ENCODE measurements around the gene PKP1. TPM values are rescaled to one million over a fixed set of nuclear protein-coding genes. Genes with fewer than 3 reads are reported as not detected.

PKP1 gene
- total and polyA plus RNA-seq, 2 experiments from 2014 or later: 0.19 to 0.83 TPM

DNA sequence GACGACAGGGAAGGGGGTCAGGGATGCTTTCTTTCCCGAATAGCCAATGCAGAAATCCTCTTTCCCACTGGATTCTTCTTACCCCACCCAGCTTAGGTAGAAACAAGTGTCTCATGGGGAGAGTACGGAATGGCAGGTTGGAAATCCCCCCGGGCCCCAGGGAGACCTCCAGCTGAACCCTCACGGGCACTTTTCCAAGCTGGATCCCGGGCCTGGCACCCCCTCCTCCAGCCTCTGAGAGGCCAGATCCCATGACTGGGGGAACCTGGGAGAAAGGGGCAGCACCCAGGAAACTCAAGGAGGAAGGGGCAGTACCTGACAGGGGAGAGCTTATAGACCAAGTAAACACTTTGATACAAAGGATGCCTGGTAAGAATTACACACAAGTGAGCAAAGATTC, 1.3 kb downstream of the PKP1 start (continued):
- TF ChIP-seq, protein P1, sequence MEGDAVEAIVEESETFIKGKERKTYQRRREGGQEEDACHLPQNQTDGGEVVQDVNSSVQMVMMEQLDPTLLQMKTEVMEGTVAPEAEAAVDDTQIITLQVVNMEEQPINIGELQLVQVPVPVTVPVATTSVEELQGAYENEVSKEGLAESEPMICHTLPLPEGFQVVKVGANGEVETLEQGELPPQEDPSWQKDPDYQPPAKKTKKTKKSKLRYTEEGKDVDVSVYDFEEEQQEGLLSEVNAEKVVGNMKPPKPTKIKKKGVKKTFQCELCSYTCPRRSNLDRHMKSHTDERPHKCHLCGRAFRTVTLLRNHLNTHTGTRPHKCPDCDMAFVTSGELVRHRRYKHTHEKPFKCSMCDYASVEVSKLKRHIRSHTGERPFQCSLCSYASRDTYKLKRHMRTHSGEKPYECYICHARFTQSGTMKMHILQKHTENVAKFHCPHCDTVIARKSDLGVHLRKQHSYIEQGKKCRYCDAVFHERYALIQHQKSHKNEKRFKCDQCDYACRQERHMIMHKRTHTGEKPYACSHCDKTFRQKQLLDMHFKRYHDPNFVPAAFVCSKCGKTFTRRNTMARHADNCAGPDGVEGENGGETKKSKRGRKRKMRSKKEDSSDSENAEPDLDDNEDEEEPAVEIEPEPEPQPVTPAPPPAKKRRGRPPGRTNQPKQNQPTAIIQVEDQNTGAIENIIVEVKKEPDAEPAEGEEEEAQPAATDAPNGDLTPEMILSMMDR (conservative IDR thresholded peaks at IDR 0.05; ENCODE audit: low read depth in 2 of 2): no peak
- TF ChIP-seq JUNB (IDR thresholded peaks at IDR 0.05; ENCODE audit: unreplicated experiment) (no peak), ZNF331 (CRISPR knock-in tag; IDR thresholded peaks at IDR 0.05; ENCODE audit: low read depth) (no peak), EZH2phosphoT487 (IDR thresholded peaks at IDR 0.05; ENCODE audit: unreplicated experiment) (no peak), ZNF114 (CRISPR knock-in tag; IDR thresholded peaks at IDR 0.05) (no peak)

- Histone ChIP-seq H3F3A (replicated peaks; ENCODE audit: low read depth) (no peaks in the 10 kb centered on the region), H3K4me2 (no peak overlapping the region), H4K20me1 (replicated peaks; ENCODE audit: insufficient read depth) (no peaks in the 10 kb centered on the region), H3K79me2 (replicated peaks; ENCODE audit: insufficient read depth) (no peaks in the 10 kb centered on the region), H3K36me3 (ENCODE audit: insufficient read depth) (no peaks in the 10 kb centered on the region), H2AFZ (no peak overlapping the region), H3K27ac (ENCODE audit: low read depth) (no peak overlapping the region), H3K9me2 (ENCODE audit: insufficient read depth) (no peaks in the 10 kb centered on the region), H3K4me1 (ENCODE audit: insufficient read depth) (peaks cover 10% of the 10 kb centered on the region; the same call in 1 of the 2 replicates), H3K27me3 (ENCODE audit: insufficient read depth) (peaks cover 44% of the 10 kb centered on the region), H3K4me3 (no peak overlapping the region)
- Mint-ChIP-seq H3K27ac (no peak overlapping the region), H3K4me3 (no peak overlapping the region; the same call in 2 of the 3 replicates), H3K4me1 (peaks cover 26% of the 10 kb centered on the region), H3K36me3 (ENCODE audit: low read depth) (no peaks in the 10 kb centered on the region), H3K27me3 (ENCODE audit: insufficient read depth, low read depth, poor library complexity) (peaks cover 15% of the 10 kb centered on the region), H3K9me3 (no peaks in the 10 kb centered on the region)
- ATAC-seq: no peak
- DNase-seq (ENCODE audit: low spot score): no peak
- no peak for TF ChIP-seq STAT1 (IDR thresholded peaks at IDR 0.05; ENCODE audit: unreplicated experiment)
- TF ChIP-seq ETS1 (IDR thresholded peaks at IDR 0.05): no peak
- no peak for TF ChIP-seq EZH2 (IDR thresholded peaks at IDR 0.05; ENCODE audit: low read depth, unreplicated experiment)
- TF ChIP-seq ZNF331 (CRISPR knock-in tag; IDR thresholded peaks at IDR 0.05; ENCODE audit: low read depth): no peak
- no peak for TF ChIP-seq EZH2phosphoT487 (IDR thresholded peaks at IDR 0.05; ENCODE audit: unreplicated experiment)
- TF ChIP-seq CREB1 (CRISPR knock-in tag; IDR thresholded peaks at IDR 0.05; ENCODE audit: low read depth): no peak
- TF ChIP-seq, protein P1 (conservative IDR thresholded peaks at IDR 0.05; ENCODE audit: low read depth in 2 of 2): no peak
- TF ChIP-seq JUNB (IDR thresholded peaks at IDR 0.05; ENCODE audit: unreplicated experiment): no peak
- no peak for TF ChIP-seq REST (IDR thresholded peaks at IDR 0.05; ENCODE audit: unreplicated experiment)
- TF ChIP-seq POLR2AphosphoS5 (IDR thresholded peaks at IDR 0.05; ENCODE audit: low read depth): no peak
- TF ChIP-seq ZNF114 (CRISPR knock-in tag; IDR thresholded peaks at IDR 0.05): no peak
- no peak for TF ChIP-seq NANOG (IDR thresholded peaks at IDR 0.05; ENCODE audit: borderline replicate concordance)
Measured at GRCh38 chr1:201285846-201286245, 2.5 kb downstream of the PKP1 start.
